GM10248 (cell line): Measurements from ENCODE around the gene CEP131.

Experiments used
- CTCF ChIA-PET: fragments of 300-600 bp; sonication (Branson Sonifier 250); formaldehyde crosslinking; extraction: SDS; loops from one replicate; lab custom pipeline; 2021; ENCODE audit warnings: antibody characterized with exemption; lab: Yijun Ruan, JAX
- POLR2A ChIA-PET: fragments of 350-650 bp; sonication (Branson Sonifier 250); formaldehyde crosslinking; extraction: SDS; loops from one replicate; lab custom pipeline; 2020; ENCODE audit warnings: antibody characterized with exemption; lab: Yijun Ruan, JAX
- DNase-seq: peaks from one replicate; pipeline ENCODE4 v3.0.0; 2012; ENCODE audit errors: extremely low spot score
- CTCF ChIP-seq: IDR thresholded peaks from 2 replicates; pipeline ENCODE4 v1.5.1; 2012; ENCODE audit warnings: mild to moderate bottlenecking, low read depth; ENCODE audit errors: extremely low read depth, missing control alignments, control extremely low read depth

The CEP131 gene

GRCh38 chr17:81160747-81161453 is 61.9 kb downstream of the CEP131 start:
- POLR2A ChIA-PET: no interaction called here
- DNase-seq: no peak
- CTCF ChIA-PET: no interaction called here
- no peak for TF ChIP-seq CTCF

DNA sequence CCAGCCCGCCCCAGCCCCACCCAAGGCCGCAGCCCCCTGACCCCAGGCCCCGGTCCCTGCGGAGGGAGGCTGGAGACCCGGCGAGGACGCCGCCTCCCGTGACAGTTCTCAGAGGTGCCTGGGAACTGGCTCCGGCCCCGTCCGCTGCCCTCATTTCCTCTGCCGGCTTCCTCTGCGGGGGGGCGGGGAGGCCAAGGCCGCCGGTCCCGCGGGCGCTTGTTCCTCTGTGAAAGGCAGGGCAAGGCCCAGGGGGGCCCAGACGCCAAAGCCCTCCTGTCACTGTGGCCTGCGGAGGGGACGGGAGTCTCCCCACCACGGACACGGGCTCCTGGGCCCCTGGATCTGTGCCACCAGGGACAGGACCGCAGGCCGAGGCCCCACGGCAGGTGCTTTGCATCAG is 62.5 kb downstream of the CEP131 start:
- POLR2A ChIA-PET: no interaction called here
- no peak for TF ChIP-seq CTCF
- CTCF ChIA-PET: no interaction called here
- DNase-seq: no peak

- no peak for TF ChIP-seq CTCF
- DNase-seq: no peak
- ChIA-PET POLR2A (no interaction called here), CTCF (no interaction called here)
Observed at GRCh38 chr17:81159611-81160265, 63.0 kb downstream of the CEP131 start.

DNA sequence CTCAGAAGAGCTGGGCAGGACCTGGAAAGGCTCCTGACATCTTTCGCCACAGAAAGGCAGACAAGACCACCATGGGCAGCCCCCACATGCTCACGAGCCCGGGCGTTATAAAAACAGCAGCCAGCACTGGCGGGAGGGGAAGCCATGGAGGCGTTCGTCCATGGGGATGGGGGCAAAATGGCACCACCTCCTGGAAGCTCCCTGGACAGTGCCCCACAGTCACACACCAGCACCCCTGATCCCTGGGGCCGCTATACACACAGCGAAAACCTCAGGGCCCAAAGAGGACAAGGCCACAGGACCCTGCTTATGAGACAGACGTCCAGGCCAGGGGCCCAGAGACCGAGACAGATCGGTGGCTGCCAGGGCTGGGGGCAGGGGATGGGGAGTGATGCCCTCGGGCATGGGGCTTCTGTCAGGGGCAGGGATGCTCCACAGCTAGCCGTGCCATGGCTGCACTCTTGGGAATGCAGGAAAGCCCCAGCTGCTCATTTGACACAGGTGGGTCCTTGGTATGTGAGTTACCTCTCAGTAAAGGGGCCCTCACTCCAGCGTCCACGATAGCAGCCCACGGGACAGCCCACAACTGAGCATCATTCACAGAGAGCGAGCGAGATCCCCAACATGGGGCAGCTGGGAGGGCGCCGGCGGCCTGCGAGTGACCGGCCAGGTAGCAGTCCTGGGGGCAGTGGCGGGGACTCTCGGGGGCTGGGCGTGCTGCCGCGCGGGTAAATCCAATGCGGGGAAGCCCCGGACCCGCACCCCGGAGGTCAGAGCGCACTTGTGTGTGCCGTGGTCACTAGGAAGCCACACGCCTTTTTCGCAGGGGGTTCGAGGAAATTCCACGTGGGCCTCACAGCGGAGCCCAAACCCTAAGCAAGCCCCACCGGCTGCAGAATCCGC is 63.8 kb downstream of the CEP131 start:
- ChIA-PET CTCF (interaction anchor here (0.9 kb wide), 1 partner anchor 16 kb away, joined by 3 read pairs; no protein-coding TSS in a partner anchor), POLR2A (no interaction called here)
- no peak for TF ChIP-seq CTCF
- DNase-seq: no peak

DNA sequence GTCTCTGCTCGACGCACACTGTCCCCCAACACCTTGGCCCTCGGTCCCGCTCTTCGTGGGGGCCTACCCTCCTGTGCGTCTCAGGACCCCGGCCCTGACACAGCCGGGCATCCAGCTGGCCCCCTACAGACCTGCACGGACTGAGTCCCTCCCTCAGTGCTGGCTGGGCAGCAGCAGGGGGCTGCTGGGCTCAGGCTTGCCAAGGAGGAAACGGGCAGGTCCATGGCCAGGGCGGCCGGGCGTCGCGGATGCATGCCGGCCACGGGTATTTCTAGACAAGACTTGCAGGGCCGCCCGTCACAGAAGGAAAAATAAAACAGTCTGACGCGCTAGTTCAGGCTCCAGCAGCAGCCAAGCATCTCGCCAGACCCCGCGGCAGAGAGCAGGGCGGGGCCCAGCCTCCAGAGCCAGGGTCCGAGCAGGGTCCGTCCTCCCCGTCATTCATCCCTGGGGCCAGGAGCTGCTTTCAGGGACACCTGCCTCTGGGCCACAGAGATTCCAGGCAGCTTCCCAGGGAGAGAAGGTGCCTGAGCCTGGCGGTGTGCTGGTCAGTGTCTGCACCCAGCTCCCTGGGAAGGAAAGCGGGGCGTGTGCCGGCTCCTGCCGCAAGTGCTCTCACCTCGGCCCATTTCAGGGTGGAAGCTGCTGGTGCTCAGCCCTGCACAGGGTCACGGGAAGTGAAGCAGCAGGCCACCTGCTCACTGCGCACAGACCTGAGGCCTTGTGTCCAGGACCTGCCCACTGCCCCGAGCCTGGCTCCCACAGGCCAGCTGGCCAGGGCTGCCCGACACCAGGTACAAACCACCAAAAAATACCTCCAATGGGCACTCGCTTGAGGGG is 64.7 kb downstream of the CEP131 start:
- POLR2A ChIA-PET: no interaction called here

More for the DNA sequence above, 64.7 kb downstream of the CEP131 start:
- TF ChIP-seq CTCF: no peak
- no peak for DNase-seq
- CTCF ChIA-PET: interaction anchor here (0.9 kb wide), 1 partner anchor 15 kb away, joined by 3 read pairs; no protein-coding TSS in a partner anchor
